DND-41 (cell line): ENCODE data around the gene PRTG.

Source experiments
- EZH2 ChIP-seq: IDR thresholded peaks from 3 replicates; pipeline ENCODE4 v1.6.1; 2012; ENCODE audit warnings: borderline replicate concordance, low read depth, mild to moderate bottlenecking, moderate library complexity, low read length, inconsistent platforms; ENCODE audit not compliant: severe bottlenecking
- TF ChIP-seq, protein P1 (sequence below): IDR thresholded peaks from 2 replicates; pipeline ENCODE4 v1.5.1; 2012; ENCODE audit warnings: borderline replicate concordance, low read length, moderate library complexity, mild to moderate bottlenecking; ENCODE audit not compliant: poor library complexity, severe bottlenecking; ENCODE audit errors: extremely low read depth

DNA sequence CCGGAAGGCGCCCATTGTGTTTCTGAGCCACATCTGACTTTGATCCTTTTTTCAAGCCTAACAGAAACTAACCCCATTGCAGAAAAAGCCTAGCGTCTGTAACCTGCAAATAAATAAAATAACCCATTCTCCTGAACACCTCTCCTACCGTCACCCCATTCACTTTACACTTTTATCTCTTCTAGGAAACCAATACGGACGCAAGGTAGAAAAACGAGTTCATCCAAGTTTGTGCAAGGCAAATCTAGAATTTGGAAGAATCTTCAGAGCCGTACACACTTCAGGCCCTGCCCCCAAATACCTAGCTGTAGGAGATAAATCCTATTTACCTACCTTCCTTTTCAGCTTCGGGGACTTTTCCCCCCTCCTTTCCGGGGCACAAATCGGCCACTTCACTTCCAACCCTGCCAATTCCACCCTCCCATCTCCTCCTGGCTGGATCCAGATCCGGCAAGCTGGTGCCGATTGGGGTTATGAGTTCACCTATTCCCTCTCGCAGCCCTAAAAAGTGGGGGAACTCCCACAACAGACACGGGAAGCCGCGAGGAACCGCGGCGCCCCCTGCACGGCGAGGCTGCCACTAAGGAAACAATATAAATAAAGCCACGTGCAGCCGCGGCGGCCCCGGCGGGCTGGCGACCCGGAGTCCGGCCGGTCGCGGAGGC lies 987 bp downstream of the PRTG start:
- TF ChIP-seq, protein P1, sequence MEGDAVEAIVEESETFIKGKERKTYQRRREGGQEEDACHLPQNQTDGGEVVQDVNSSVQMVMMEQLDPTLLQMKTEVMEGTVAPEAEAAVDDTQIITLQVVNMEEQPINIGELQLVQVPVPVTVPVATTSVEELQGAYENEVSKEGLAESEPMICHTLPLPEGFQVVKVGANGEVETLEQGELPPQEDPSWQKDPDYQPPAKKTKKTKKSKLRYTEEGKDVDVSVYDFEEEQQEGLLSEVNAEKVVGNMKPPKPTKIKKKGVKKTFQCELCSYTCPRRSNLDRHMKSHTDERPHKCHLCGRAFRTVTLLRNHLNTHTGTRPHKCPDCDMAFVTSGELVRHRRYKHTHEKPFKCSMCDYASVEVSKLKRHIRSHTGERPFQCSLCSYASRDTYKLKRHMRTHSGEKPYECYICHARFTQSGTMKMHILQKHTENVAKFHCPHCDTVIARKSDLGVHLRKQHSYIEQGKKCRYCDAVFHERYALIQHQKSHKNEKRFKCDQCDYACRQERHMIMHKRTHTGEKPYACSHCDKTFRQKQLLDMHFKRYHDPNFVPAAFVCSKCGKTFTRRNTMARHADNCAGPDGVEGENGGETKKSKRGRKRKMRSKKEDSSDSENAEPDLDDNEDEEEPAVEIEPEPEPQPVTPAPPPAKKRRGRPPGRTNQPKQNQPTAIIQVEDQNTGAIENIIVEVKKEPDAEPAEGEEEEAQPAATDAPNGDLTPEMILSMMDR: no peak
- peak; percentile 62 for TF ChIP-seq EZH2
